Spleen (tissue), 11 donors: ENCODE results near the gene PRR13. TPM values are rescaled to one million over a fixed set of nuclear protein-coding genes. Genes with fewer than 3 reads are reported as not detected.
A peak's percentile ranks its signal among the peaks of the same experiment; 100 is the strongest.

Experiments
- DNase-seq: peaks from one replicate; pipeline ENCODE4 v3.0.0-alpha.2; 2020
- H3K27ac ChIP-seq, 8 donors: fragments of 200-600 bp; sonication (generic) in 7 of 8; 1 replicate in 4 of 8; 2 replicates in 4 of 8; pipeline versions ENCODE4 v1.5.0 to v1.8.0; 2016 to 2021; ENCODE audit warnings: inconsistent platforms in 4 of 8, mild to moderate bottlenecking in 4 of 8, moderate library complexity in 1 of 8
- H3K27me3 ChIP-seq, 7 donors: fragments of 200-600 bp; sonication (generic) in 6 of 7; replicated peaks in 1 of 7; 1 replicate in 4 of 7; 2 replicates in 3 of 7; pipeline versions ENCODE4 v1.5.0 to v1.8.0; 2016 to 2021; ENCODE audit warnings: inconsistent platforms in 3 of 7, mild to moderate bottlenecking in 1 of 7
- H3K36me3 ChIP-seq, 6 donors: fragments of 200-600 bp; sonication (generic) in 5 of 6; 1 replicate in 4 of 6; 2 replicates in 2 of 6; pipeline versions ENCODE4 v1.5.0 to v1.8.0; 2016 to 2021; ENCODE audit warnings: inconsistent platforms in 2 of 6
- H3K4me1 ChIP-seq, 6 donors: fragments of 200-600 bp; sonication (generic) in 5 of 6; 1 replicate in 3 of 6; 2 replicates in 3 of 6; pipeline versions ENCODE4 v1.5.0 to v1.8.0; 2016 to 2021; ENCODE audit warnings: inconsistent platforms in 3 of 6
- H3K4me3 ChIP-seq, 8 donors: fragments of 200-600 bp; sonication (generic) in 7 of 8; 1 replicate in 4 of 8; 2 replicates in 4 of 8; pipeline versions ENCODE4 v1.5.0 to v1.8.0; 2016 to 2021; ENCODE audit warnings: inconsistent platforms in 4 of 8, mild to moderate bottlenecking in 4 of 8, moderate library complexity in 2 of 8
- H3K9me3 ChIP-seq, 8 donors: fragments of 200-600 bp; sonication (generic) in 7 of 8; 1 replicate in 4 of 8; 2 replicates in 4 of 8; pipeline versions ENCODE4 v1.5.0 to v1.8.0; 2016 to 2021; ENCODE audit warnings: inconsistent platforms in 4 of 8
- POLR2A ChIP-seq, 3 donors: fragments of 450-650 bp; IDR thresholded peaks; one replicate each; pipeline ENCODE4 v1.5.1; 2017; ENCODE audit warnings: antibody characterized with exemption in 3 of 3, mild to moderate bottlenecking in 1 of 3
- POLR2AphosphoS5 ChIP-seq, 3 donors: sonication (generic); formaldehyde crosslinking; IDR thresholded peaks; one replicate each; pipeline ENCODE4 v1.5.1; 2017; ENCODE audit warnings: antibody characterized with exemption in 3 of 3
- WGBS, 5 donors: extraction: QIAGEN DNeasy Blood & Tissue Kit in 3 of 5; methylation state at CpG; one replicate each; pipeline versions ENCODE4 v1.1.5 to v1.1.7; 2013 to 2018; 5-methylcytosine and 5-hydroxymethylcytosine counted together
- intact Hi-C: fragments of 100-400 bp; cut with DNase I; formaldehyde crosslinking; loops from one replicate; pipeline ENCODE4 v1.15.0; 2023; ENCODE audit warnings: low total_unique reads
- polyA plus RNA-seq, 3 donors: library from polyadenylated mRNA; stranded (reverse); fragments of 200-250 nt; gene quantifications; one replicate each; pipeline ENCODE4 v1.2.1, GENCODE V29; 2013
- total RNA-seq, 7 donors: library from RNA; depleted of rRNA in 3 of 7; stranded (reverse); fragments of >200 nt in 3 of 7; fragmentation: NEBNext Ultra II Directional in 4 of 7; extraction: Animal tissue kit (Norgen Biotek cat#: 25700) in 4 of 7; gene quantifications; one replicate each; pipeline versions ENCODE4 v1.1.0 to v1.2.1, GENCODE V29; 2016 to 2021
- TF ChIP-seq, protein P1 (sequence below), 11 experiments: fragments of 200-600 bp in 7 of 11; fragments of 450-650 bp in 4 of 11; sonication (generic) in 4 of 11; IDR thresholded peaks in 8 of 11; conservative IDR thresholded peaks in 3 of 11; 1 replicate in 7 of 11; 2 replicates in 4 of 11; pipeline versions ENCODE4 v1.4.0 to v1.8.0; 2016 to 2021; ENCODE audit warnings: antibody characterized with exemption in 11 of 11, inconsistent platforms in 4 of 11, mild to moderate bottlenecking in 1 of 11
- donor health status: healthy with polysubstance abuse.
- donor health status: DM: no; HTN: no; CAD: no; lungs with moderate emphysema.
- donor health status: DM: no; HTN: no; CAD: no.
- donor health status: Bipolar disorder and iron deficiency.
- donor health status: healthy.
- donor health status: DM: no; HTN: no; CAD: no.
- donor health status: DM: yes; HTN: yes; CAD: no.

The PRR13 gene
- total and polyA plus RNA-seq, 10 donors = 127 to 262 (median 209) TPM

DNA sequence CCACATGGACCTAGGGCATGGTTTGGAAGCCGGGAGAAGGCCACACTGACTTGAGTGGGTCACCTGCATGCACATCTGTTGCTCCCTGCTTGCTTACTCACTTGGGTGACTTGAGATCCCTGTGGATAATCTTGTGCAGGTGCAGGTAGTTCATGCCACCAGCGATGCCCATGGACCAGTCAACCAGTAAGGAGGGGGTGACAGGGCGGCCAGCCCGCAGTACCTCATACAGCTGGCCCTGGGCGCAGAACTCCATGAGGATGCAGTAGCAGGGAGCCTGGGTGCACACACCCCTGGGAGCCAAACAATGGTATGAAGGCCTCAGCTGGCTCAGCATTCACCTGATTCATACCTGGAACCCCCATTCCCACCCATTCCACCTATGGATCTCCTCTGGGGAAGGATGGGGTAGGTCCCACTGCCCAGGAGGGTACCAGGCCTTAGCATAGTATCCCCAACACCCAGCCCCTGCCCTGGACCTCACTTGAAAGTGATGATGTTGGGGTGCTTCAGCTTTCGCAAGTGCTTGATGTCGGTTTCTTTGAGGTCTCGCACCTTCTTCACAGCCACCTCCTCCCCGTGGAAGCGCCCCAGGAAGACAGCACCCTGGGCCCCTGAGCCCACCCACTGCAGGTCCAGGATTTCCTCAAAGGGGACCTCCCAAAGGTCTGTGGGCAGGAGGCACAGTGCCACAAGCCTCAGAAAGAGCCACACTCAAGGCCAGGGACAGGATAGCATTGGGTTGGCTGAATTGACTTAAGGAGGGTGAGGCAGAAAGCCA is 44.6 kb downstream of the PRR13 start:
- Histone ChIP-seq H3K4me3 (no peak overlapping the region), H3K27me3 (no peaks in the 10 kb centered on the region), H3K27ac (peak overlapping the region in 1 of 8 donors; percentile 36), H3K9me3 (no peaks in the 10 kb centered on the region), H3K4me1 (peaks cover 0 to 22% (median 8%) of the 10 kb centered on the region in 6 donors), H3K36me3 (peaks cover 0 to 72% (median 55%) of the 10 kb centered on the region in 6 donors)
- no peak for DNase-seq
- WGBS, 5 donors = 88 to 95% (median 92%) methylated on average over 7 to 10 of the region's 10 CpGs
- TF ChIP-seq POLR2AphosphoS5 (IDR thresholded peaks at IDR 0.05) = peak in 2 of 3 donors; percentile 5 to 76
- TF ChIP-seq, protein P1, sequence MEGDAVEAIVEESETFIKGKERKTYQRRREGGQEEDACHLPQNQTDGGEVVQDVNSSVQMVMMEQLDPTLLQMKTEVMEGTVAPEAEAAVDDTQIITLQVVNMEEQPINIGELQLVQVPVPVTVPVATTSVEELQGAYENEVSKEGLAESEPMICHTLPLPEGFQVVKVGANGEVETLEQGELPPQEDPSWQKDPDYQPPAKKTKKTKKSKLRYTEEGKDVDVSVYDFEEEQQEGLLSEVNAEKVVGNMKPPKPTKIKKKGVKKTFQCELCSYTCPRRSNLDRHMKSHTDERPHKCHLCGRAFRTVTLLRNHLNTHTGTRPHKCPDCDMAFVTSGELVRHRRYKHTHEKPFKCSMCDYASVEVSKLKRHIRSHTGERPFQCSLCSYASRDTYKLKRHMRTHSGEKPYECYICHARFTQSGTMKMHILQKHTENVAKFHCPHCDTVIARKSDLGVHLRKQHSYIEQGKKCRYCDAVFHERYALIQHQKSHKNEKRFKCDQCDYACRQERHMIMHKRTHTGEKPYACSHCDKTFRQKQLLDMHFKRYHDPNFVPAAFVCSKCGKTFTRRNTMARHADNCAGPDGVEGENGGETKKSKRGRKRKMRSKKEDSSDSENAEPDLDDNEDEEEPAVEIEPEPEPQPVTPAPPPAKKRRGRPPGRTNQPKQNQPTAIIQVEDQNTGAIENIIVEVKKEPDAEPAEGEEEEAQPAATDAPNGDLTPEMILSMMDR (IDR thresholded peaks at IDR 0.05 in 8 of 11, conservative IDR thresholded peaks at IDR 0.05 in 3 of 11) = no peak
- intact Hi-C loops = no loop called here

DNA sequence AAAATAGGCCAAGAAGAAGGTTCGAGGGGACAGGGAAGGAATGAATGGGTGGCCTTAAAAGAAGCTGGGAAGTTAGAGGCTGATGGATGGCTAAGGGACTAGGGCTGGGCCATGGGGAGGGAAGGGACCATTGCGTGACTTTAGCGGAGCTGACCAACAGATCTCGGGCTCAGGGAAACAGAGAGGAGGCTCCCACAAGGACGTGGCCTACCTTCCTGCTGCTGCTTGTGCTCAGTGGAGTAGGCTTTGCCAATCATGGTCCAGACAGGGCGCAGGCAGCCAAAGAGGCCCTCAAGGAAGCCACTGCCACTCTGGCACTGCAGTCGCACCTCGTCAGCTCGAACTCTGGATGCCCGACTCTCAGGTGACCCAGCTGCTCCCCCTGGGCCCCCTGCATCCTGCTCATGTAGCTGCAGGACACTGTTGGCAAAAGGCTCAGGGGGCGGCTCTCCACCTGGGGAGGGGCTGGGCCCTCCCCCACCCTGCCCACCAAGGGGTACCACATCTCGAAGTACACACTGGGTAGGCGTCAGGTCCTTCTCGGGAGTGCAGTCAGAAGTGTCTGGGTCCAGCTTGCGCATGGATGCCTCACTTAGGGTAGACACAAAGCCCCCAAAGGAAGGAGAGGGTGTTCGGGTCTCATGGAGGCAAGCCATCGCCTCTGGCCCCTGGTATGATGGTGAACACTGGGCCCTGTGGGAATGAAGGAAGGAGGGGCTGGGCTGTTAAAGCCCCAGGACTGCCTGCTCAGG is 45.4 kb downstream of the PRR13 start:
- Histone ChIP-seq H3K36me3 (peaks cover 0 to 65% (median 47%) of the 10 kb centered on the region in 6 donors), H3K27me3 (no peaks in the 10 kb centered on the region), H3K4me3 (no peak overlapping the region), H3K9me3 (no peaks in the 10 kb centered on the region), H3K4me1 (peaks cover 0 to 20% (median 2%) of the 10 kb centered on the region in 6 donors), H3K27ac (peak overlapping the region in 1 of 8 donors; percentile 36)
- WGBS, 5 donors = 81 to 91% (median 83%) methylated on average over 10 to 17 of the region's 17 CpGs
- peak; percentile 26 to 72 (median 40) for TF ChIP-seq POLR2AphosphoS5 (IDR thresholded peaks at IDR 0.05)
- TF ChIP-seq POLR2A (IDR thresholded peaks at IDR 0.05) = no peak
- no peak for DNase-seq
- intact Hi-C loops = no loop called here

DNA sequence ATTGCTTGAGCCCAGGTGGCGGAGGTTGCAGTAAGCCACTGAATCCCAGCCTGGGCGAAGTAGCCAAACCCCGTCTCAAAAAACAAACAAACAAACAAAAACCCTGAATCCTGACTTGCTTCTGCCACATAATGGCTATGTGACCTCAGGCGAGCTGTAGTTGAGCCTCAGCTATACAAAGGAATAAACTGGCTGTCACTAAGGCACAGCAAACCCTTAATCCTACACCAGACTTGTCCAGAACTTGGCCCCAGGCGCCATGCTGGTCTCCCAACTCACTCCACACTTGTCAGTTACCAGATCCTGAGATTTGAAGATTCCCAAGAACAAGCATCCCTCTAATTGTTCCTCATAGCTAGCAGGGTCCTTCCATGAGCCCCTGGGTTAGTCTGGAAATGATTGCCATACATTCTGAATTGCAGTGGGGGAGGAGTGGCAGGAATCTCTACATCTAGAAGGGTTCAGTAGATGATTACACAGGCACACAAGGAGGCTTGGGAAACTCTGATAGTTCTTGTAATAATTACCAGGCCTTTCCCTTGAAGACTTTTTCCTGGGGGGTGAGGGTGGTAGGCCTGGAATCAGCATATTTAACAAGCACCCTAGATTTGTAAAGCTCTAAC is 47.8 kb downstream of the PRR13 start:
- WGBS, 5 donors = 93 to 97% (median 95%) methylated on average over 5 of the region's 5 CpGs
- H3K9me3 ChIP-seq = no peaks in the 10 kb centered on the region
- TF ChIP-seq POLR2AphosphoS5 (IDR thresholded peaks at IDR 0.05) = peak in 1 of 3 donors; percentile 10
- TF ChIP-seq, protein P1 (IDR thresholded peaks at IDR 0.05 in 8 of 11, conservative IDR thresholded peaks at IDR 0.05 in 3 of 11) = no peak
- no peak overlapping the region for H3K4me3 ChIP-seq
- intact Hi-C loops = no loop called here
- peaks cover 12 to 38% (median 23%) of the 10 kb centered on the region in 6 donors for H3K4me1 ChIP-seq
- no peak for DNase-seq
- H3K27ac ChIP-seq = no peak overlapping the region
- peaks cover 0 to 40% (median 26%) of the 10 kb centered on the region in 6 donors for H3K36me3 ChIP-seq
- H3K27me3 ChIP-seq = no peaks in the 10 kb centered on the region

DNA sequence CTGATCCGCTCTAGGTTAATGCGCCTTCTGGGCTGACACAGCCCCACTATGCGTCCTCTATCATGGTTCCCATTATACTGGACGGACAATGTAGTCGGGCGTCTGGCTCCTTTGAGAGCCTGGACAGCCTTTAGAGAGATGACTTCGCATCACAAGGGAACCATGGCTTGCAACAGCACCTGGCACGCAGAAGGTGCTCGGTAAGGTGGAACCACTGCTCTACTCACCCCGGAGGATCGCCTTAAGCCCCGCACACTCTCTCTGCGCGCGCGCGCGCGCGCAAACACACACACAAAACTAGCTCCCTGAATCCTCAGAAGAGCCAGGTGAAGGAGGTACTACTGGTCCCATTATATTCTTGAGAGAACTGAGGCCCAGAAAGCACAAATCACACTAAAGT is 50.7 kb downstream of the PRR13 start:
- H3K9me3 ChIP-seq = no peaks in the 10 kb centered on the region
- WGBS, 5 donors = 55 to 80% (median 73%) methylated on average over 19 to 20 of the region's 20 CpGs
- peaks cover 12 to 56% (median 32%) of the 10 kb centered on the region in 6 donors for H3K4me1 ChIP-seq
- TF ChIP-seq POLR2A (IDR thresholded peaks at IDR 0.05) (no peak), POLR2AphosphoS5 (IDR thresholded peaks at IDR 0.05) (no peak)
- TF ChIP-seq, protein P1 (IDR thresholded peaks at IDR 0.05 in 8 of 11, conservative IDR thresholded peaks at IDR 0.05 in 3 of 11) = no peak
- H3K4me3 ChIP-seq = peak overlapping the region in 6 of 8 donors; percentile 51 to 81 (median 58)
- H3K27me3 ChIP-seq = no peaks in the 10 kb centered on the region
- H3K27ac ChIP-seq = peak overlapping the region; percentile 48 to 88 (median 82)
- intact Hi-C loops = no loop called here
- H3K36me3 ChIP-seq = peaks cover 0 to 12% (median under 1%) of the 10 kb centered on the region in 6 donors
- DNase-seq = no peak
